Cardiac muscle cell (in vitro differentiated cells and primary cell): ENCODE data around the gene WDFY2. TPM values are rescaled to one million over a fixed set of nuclear protein-coding genes. Genes with fewer than 3 reads are reported as not detected.
A peak's percentile ranks its signal among the peaks of the same experiment; 100 is the strongest.

ENCODE experiments used
- DNase-seq, 2 donors: peaks; one replicate each; pipeline versions ENCODE4 v3.0.0 to v3.0.0-alpha.2; 2010 to 2017; ENCODE audit warnings: low read depth in 1 of 2, low spot score in 1 of 2
- H3K27ac ChIP-seq: fragments of 200-600 bp; sonication (generic); 2 replicates; pipeline ENCODE4 v1.5.1; 2016
- H3K27me3 ChIP-seq: fragments of 200-600 bp; sonication (generic); 2 replicates; pipeline ENCODE4 v1.6.0; 2016; ENCODE audit warnings: control low read depth
- H3K36me3 ChIP-seq: fragments of 200-600 bp; sonication (generic); 2 replicates; pipeline ENCODE4 v1.5.1; 2016; ENCODE audit warnings: control low read depth
- H3K4me1 ChIP-seq: fragments of 200-600 bp; sonication (generic); 2 replicates; pipeline ENCODE4 v1.8.1; 2017; ENCODE audit warnings: low read depth, mild to moderate bottlenecking, mixed run types
- H3K4me3 ChIP-seq: fragments of 200-600 bp; sonication (generic); 2 replicates; pipeline ENCODE4 v1.5.1; 2016; ENCODE audit warnings: mild to moderate bottlenecking
- H3K9me3 ChIP-seq: fragments of 200-600 bp; sonication (generic); 2 replicates; pipeline ENCODE4 v1.5.1; 2017; ENCODE audit warnings: low read depth, mild to moderate bottlenecking, control low read depth
- CTCF ChIP-seq: IDR thresholded peaks from 2 replicates; pipeline ENCODE4 v1.5.1; 2012; ENCODE audit warnings: low read depth, mild to moderate bottlenecking, low read length
- polyA plus RNA-seq: library from polyadenylated mRNA; unstranded; fragments of >200 nt; fragmentation: Nextera tagmentation; extraction: Ambion mirVana; gene quantifications from 2 replicates; pipeline ENCODE4 v1.2.1, GENCODE V29; 2016
- total RNA-seq: library from RNA; depleted of rRNA; stranded (reverse); fragments of >200 nt; gene quantifications from 2 replicates; pipeline ENCODE4 v1.2.3, GENCODE V29; 2016

WDFY2 gene
- total and polyA plus RNA-seq, 2 experiments from 2014 or later: 9.1 to 20.4 TPM

DNA sequence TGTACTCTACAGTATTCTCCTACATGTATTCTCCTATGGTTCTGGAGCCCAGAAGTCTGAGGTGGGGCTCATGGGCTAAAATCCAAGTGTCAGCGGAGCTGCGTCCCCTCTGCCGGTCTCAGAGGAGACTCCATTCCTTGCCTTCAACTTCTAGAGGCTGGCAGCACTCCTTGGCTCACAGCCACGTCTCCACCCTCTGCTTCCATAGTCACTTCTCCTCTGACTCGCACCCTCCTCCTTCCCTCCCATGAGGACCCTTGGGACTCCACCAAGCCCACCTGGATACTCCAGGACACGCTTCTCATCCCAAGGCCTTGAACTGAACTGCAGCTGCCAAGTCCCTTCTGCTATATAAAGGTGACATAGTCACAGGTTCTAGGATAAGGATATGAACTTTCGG, 191.9 kb downstream of the WDFY2 start:
- no peak for DNase-seq
- Histone ChIP-seq H3K9me3 (no peaks in the 10 kb centered on the region), H3K4me3 (no peak overlapping the region), H3K27me3 (no peaks in the 10 kb centered on the region), H3K27ac (no peak overlapping the region), H3K4me1 (no peaks in the 10 kb centered on the region), H3K36me3 (no peaks in the 10 kb centered on the region)
- TF ChIP-seq CTCF: no peak

GRCh38 chr13:51777921-51778320, 193.7 kb downstream of the WDFY2 start:
- Histone ChIP-seq H3K27me3 (no peaks in the 10 kb centered on the region), H3K27ac (no peak overlapping the region), H3K4me3 (no peak overlapping the region), H3K36me3 (no peaks in the 10 kb centered on the region), H3K9me3 (no peaks in the 10 kb centered on the region), H3K4me1 (no peaks in the 10 kb centered on the region)
- no peak for DNase-seq
- no peak for TF ChIP-seq CTCF

DNA sequence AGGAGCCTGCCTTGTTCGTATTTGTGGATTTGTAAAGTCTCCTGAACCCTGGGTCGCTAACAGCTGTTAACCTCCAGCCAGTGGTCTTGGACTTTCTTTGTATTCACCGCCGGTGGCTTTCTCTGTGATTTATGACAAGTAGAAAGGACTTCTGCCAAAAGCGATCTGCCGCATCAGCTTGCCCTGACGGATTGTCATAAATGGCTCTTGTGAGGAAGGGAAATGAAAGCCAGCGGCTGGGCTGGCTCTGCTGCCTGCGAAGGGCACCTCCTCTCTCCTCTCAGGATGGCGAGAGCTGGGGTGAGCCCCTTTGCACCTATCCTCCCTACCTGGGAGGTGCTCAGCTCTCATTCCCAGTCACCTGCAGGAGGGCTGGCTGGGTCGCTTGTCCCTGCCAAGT, 194.1 kb downstream of the WDFY2 start:
- no peak for DNase-seq
- Histone ChIP-seq H3K4me1 (no peaks in the 10 kb centered on the region), H3K27ac (no peak overlapping the region), H3K36me3 (no peaks in the 10 kb centered on the region), H3K9me3 (no peaks in the 10 kb centered on the region), H3K27me3 (no peaks in the 10 kb centered on the region), H3K4me3 (no peak overlapping the region)
- no peak for TF ChIP-seq CTCF

GRCh38 chr13:51780099-51780498, 195.8 kb downstream of the WDFY2 start:
- no peak for DNase-seq
- Histone ChIP-seq H3K27me3 (no peaks in the 10 kb centered on the region), H3K36me3 (no peaks in the 10 kb centered on the region), H3K4me1 (no peaks in the 10 kb centered on the region), H3K4me3 (no peak overlapping the region), H3K9me3 (no peaks in the 10 kb centered on the region), H3K27ac (no peak overlapping the region)
- TF ChIP-seq CTCF: no peak

DNA sequence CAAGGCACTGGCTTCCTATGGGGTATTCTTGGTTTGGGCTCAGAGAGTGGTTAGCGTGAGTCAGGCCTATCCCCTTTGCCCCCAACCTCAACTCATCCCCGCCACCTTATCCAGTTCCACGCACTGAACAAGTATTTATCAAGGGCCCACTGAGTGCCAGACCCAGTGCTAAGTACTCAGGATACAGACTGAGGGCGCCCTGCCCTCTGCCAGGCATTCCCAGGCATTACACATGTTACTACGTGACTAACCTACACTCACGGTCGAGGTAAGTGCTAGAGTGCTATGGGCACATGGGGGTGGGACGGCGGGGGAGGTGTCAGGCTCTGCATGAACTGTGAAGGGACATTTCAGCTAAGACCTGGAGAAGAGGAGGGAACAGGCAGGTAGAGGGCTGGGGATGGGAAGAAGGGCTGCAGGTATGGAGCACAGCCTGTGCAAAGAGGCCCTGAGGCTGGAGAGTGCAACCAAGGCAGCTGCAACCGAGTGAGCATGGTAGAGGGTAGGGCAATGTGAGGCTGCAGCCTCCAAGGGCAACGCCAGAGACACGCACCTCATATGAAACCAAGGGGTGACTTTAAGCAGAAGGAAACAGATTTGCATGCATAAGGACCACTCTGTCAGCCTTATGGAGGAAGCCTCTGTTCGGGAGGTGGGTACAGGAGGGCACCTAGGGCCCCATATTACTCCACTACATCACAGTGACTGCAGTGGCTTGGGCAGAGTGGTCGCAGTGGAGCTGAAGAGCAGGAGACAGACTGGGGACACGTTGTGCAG, 197.2 kb downstream of the WDFY2 start:
- H3K9me3 ChIP-seq: no peaks in the 10 kb centered on the region
- H3K27ac ChIP-seq: no peak overlapping the region
- peak; percentile 41 for TF ChIP-seq CTCF
- peaks cover under 1% of the 10 kb centered on the region for H3K4me1 ChIP-seq
- peak; percentile 34 to 58 for DNase-seq
- H3K27me3 ChIP-seq: no peaks in the 10 kb centered on the region
- H3K4me3 ChIP-seq: no peak overlapping the region
- no peaks in the 10 kb centered on the region for H3K36me3 ChIP-seq
